ENCODE measurements around the gene ADAMTS3. TPM values are rescaled to one million over a fixed set of nuclear protein-coding genes. Genes with fewer than 3 reads are reported as not detected.

ADAMTS3 gene
- total RNA-seq, 5 donors from 2014 or later (not counting 1 experiment from before 2014, with no cell fraction given): not detected

DNA sequence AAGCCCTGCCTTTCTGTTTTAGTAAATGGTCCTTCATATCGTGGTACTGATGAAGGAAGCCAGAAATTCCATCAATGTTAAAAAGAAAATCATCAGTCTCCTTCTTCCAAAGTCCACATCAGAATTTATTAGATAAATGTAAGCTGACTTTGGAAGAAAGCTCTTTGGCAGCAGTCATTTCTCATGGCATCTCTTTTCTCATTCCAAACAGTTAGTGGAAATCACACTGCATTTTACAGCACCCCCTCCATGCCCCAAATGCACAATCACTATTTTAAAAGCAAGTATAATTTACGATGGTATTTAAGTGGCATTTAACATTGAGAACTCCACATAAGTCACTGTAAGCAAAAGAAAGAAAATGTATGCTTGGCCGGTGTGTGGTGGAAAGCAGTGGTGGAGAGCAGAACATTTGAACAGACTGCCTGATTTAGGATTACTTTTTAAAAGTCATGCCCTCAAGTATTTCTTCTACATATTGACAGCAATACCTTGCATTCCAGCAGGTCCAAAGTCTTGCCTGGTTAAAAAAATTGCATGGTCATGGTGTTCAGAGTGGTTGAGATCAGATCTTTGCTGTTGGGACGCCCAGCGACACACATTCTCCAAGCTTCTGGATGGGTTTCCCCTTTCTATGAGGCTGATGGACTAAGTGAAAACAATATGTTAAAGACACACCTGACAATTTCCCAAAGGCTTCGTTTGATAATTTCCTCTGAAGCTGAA lies 248.6 kb downstream of the ADAMTS3 start:
- Mint-ChIP-seq H3K36me3 (no peaks in the 10 kb centered on the region), H3K27ac (no peak overlapping the region), H3K27me3 (peaks cover 2 to 12% of the 10 kb centered on the region in 2 donors), H3K4me3 (no peak overlapping the region), H3K9me3 (no peaks in the 10 kb centered on the region), H3K4me1 (peaks cover 0 to 13% (median 6%) of the 10 kb centered on the region in 3 donors)
- Histone ChIP-seq H3K9me3 (no peaks in the 10 kb centered on the region), H3K27ac (ENCODE audit: low read length) (no peak overlapping the region), H3K4me3 (ENCODE audit: control insufficient read depth in 1 of 2, extremely low read depth in 1 of 2, low read length in 1 of 2) (no peak overlapping the region), H3K36me3 (ENCODE audit: control insufficient read depth in 2 of 2, extremely low read depth in 1 of 2, insufficient read depth in 1 of 2, low read length in 1 of 2) (no peaks in the 10 kb centered on the region), H3K4me1 (ENCODE audit: control insufficient read depth in 1 of 2, extremely low read depth in 1 of 2, insufficient read depth in 2 of 2, low read length in 2 of 2) (peaks cover 0 to 6% of the 10 kb centered on the region in 2 experiments), H3K27me3 (replicated peaks in 1 of 2; ENCODE audit: control insufficient read depth in 2 of 2, extremely low read depth in 1 of 2, insufficient read depth in 2 of 2, low read length in 1 of 2) (no peaks in the 10 kb centered on the region)
- POLR2A ChIA-PET: interaction anchor here in 1 of 2 donors (0.6 kb wide), 1 partner anchor 16 kb away, joined by 3 read pairs; no protein-coding TSS in a partner anchor
- DNase-seq (no peak), ATAC-seq (replicated peaks in 1 of 4) (no peak)
- no CpG with 5 or more reads among the region's 6 CpGs for WGBS (ENCODE audit: insufficient coverage)
- CTCF ChIA-PET: no interaction called here

DNA sequence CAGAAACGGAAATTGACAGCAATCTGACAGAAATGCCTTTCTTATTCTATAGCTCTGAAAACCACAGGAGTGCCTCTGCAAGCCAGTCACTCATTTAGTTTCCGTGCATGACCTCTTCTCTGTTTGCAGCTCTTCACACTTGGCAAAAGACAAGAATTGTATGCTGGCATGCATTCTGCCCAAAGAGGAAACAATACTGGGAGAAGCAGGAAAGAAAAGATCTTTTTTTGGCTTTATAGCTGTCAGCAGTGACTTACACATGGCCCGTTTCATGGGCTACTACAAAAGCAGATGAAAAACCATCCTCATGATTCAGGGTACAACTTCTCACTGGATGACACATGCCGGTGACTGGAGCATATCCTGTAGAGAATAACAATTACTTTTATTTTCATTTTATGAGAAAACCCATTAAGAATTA lies 249.4 kb downstream of the ADAMTS3 start:
- H3K9me3 Mint-ChIP-seq: no peaks in the 10 kb centered on the region
- no peak overlapping the region for H3K27ac Mint-ChIP-seq
- ChIA-PET CTCF (no interaction called here), POLR2A (interaction anchor here in 1 of 2 donors (0.6 kb wide), 1 partner anchor 17 kb away, joined by 3 read pairs; no protein-coding TSS in a partner anchor)
- H3K27me3 Mint-ChIP-seq: peaks cover 2 to 12% of the 10 kb centered on the region in 2 donors
- Histone ChIP-seq H3K36me3 (ENCODE audit: control insufficient read depth in 2 of 2, extremely low read depth in 1 of 2, insufficient read depth in 1 of 2, low read length in 1 of 2) (no peaks in the 10 kb centered on the region), H3K4me3 (ENCODE audit: control insufficient read depth in 1 of 2, extremely low read depth in 1 of 2, low read length in 1 of 2) (no peak overlapping the region), H3K4me1 (ENCODE audit: control insufficient read depth in 1 of 2, extremely low read depth in 1 of 2, insufficient read depth in 2 of 2, low read length in 2 of 2) (peaks cover 0 to 6% of the 10 kb centered on the region in 2 experiments), H3K9me3 (no peaks in the 10 kb centered on the region), H3K27ac (ENCODE audit: low read length) (no peak overlapping the region), H3K27me3 (replicated peaks in 1 of 2; ENCODE audit: control insufficient read depth in 2 of 2, extremely low read depth in 1 of 2, insufficient read depth in 2 of 2, low read length in 1 of 2) (no peaks in the 10 kb centered on the region)
- peaks cover 0 to 13% (median 6%) of the 10 kb centered on the region in 3 donors for H3K4me1 Mint-ChIP-seq
- ATAC-seq (replicated peaks in 1 of 4) (no peak), DNase-seq (no peak)
- no peaks in the 10 kb centered on the region for H3K36me3 Mint-ChIP-seq
- H3K4me3 Mint-ChIP-seq: no peak overlapping the region
- WGBS (ENCODE audit: insufficient coverage): 0% methylated on average over 1 of the region's 4 CpGs

DNA sequence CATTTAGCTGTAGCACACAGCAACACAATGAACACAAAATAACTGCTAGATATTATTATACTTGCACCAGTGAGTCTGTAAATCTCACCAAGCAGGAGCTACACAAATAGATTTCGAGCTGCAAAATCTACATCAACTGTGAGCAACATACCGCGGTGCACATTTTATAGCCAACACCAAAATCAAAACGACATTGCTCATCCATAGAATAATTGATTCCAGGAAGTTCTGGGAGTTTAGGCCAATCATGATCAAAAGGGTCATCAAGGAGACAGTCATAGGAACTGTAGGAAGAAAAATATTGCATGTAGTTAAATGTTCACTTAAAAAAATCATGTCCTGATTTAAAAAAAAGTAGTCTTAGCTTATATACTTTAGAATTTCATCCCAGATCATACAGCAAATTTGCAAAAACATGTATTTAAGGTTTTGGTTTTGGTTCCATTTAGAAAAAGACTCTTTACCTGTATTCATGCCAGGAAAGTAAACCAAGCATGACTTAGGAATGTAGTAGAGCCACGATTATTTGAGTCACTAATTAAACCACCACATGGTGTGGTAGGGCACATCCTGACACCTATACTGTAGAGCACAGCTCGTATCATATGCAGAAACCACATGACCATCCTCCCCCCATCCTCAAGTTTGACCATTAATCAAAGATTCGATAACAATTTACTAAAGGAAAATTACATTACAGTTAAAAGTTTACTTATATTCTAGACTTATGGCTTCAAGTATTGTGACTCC lies 250.4 kb downstream of the ADAMTS3 start:
- ATAC-seq (replicated peaks in 1 of 4): no peak
- CTCF ChIA-PET: no interaction called here

DNA sequence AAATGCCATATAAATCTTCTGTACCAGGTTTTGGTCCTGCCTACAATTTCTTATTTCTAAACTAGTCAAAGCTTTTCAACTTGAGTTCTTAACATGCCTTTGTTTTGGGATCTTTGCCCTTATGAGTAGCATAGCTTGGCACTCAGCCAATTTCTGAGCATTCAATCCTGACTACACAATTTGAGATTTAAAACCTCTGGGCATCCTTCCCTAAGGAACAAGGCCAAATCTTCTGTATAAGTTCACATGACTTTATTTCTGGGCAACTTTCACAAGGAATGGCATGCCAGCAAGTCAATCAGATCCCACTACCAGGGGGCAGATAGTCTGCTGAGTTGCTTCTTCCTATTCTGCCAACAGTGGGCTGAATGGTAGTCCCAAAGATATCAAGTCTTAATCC lies 254.2 kb downstream of the ADAMTS3 start:
- Histone ChIP-seq H3K27ac (ENCODE audit: low read length) (no peak overlapping the region), H3K4me1 (ENCODE audit: control insufficient read depth in 1 of 2, extremely low read depth in 1 of 2, insufficient read depth in 2 of 2, low read length in 2 of 2) (peaks cover 0 to 6% of the 10 kb centered on the region in 2 experiments), H3K4me3 (ENCODE audit: control insufficient read depth in 1 of 2, extremely low read depth in 1 of 2, low read length in 1 of 2) (no peak overlapping the region), H3K9me3 (no peaks in the 10 kb centered on the region), H3K27me3 (replicated peaks in 1 of 2; ENCODE audit: control insufficient read depth in 2 of 2, extremely low read depth in 1 of 2, insufficient read depth in 2 of 2, low read length in 1 of 2) (no peaks in the 10 kb centered on the region), H3K36me3 (ENCODE audit: control insufficient read depth in 2 of 2, extremely low read depth in 1 of 2, insufficient read depth in 1 of 2, low read length in 1 of 2) (no peaks in the 10 kb centered on the region)
- Mint-ChIP-seq H3K4me1 (peaks cover 0 to 9% (median 6%) of the 10 kb centered on the region in 3 donors), H3K27ac (no peak overlapping the region), H3K36me3 (no peaks in the 10 kb centered on the region), H3K9me3 (no peaks in the 10 kb centered on the region), H3K4me3 (no peak overlapping the region), H3K27me3 (peaks cover 0 to 3% of the 10 kb centered on the region in 2 donors)
- DNase-seq: no peak
- ChIA-PET POLR2A (no interaction called here), CTCF (interaction anchor here in 1 of 2 donors (1.0 kb wide), 1 partner anchor 13 kb away, joined by 3 read pairs; no protein-coding TSS in a partner anchor)
- ATAC-seq (replicated peaks in 1 of 4): no peak

More for the DNA sequence above, 250.4 kb downstream of the ADAMTS3 start:
- no peak overlapping the region for H3K4me3 Mint-ChIP-seq
- no peaks in the 10 kb centered on the region for H3K27me3 ChIP-seq (replicated peaks in 1 of 2; ENCODE audit: control insufficient read depth in 2 of 2, extremely low read depth in 1 of 2, insufficient read depth in 2 of 2, low read length in 1 of 2)
- no peaks in the 10 kb centered on the region for H3K36me3 Mint-ChIP-seq
- DNase-seq: no peak
- H3K27ac Mint-ChIP-seq: no peak overlapping the region
- H3K36me3 ChIP-seq (ENCODE audit: control insufficient read depth in 2 of 2, extremely low read depth in 1 of 2, insufficient read depth in 1 of 2, low read length in 1 of 2): no peaks in the 10 kb centered on the region
- H3K4me1 ChIP-seq (ENCODE audit: control insufficient read depth in 1 of 2, extremely low read depth in 1 of 2, insufficient read depth in 2 of 2, low read length in 2 of 2): peaks cover 0 to 6% of the 10 kb centered on the region in 2 experiments
- H3K9me3 Mint-ChIP-seq: no peaks in the 10 kb centered on the region
- no peaks in the 10 kb centered on the region for H3K9me3 ChIP-seq
- no peak overlapping the region for H3K4me3 ChIP-seq (ENCODE audit: control insufficient read depth in 1 of 2, extremely low read depth in 1 of 2, low read length in 1 of 2)
- no peak overlapping the region for H3K27ac ChIP-seq (ENCODE audit: low read length)
- POLR2A ChIA-PET: interaction anchor here in 1 of 2 donors (0.6 kb wide), 1 partner anchor 13 kb away, joined by 3 read pairs; no protein-coding TSS in a partner anchor
- WGBS (ENCODE audit: insufficient coverage): 33% methylated on average over 1 of the region's 7 CpGs
- H3K4me1 Mint-ChIP-seq: peaks cover 0 to 13% (median 6%) of the 10 kb centered on the region in 3 donors
- peaks cover 2 to 12% of the 10 kb centered on the region in 2 donors for H3K27me3 Mint-ChIP-seq

DNA sequence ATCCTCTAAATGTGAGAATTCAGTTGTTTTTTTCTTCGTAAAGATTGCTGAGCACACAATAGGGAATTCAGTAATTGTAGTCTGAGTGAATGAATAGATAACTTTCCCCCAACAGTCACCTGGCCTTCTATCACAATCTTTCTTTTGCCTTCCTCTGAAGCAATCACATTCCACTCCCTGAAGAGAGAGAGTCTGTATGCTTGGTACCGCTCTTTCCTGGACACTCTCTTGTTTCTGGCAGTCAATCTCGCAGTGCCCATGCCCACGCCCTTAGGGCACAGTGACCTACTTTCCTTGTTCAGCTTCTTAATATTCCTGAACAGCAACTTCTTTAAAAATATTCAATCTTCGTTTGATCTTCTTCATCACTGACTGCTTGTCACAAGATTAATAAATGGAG lies 255.9 kb downstream of the ADAMTS3 start:
- Histone ChIP-seq H3K4me1 (ENCODE audit: control insufficient read depth in 1 of 2, extremely low read depth in 1 of 2, insufficient read depth in 2 of 2, low read length in 2 of 2) (no peaks in the 10 kb centered on the region), H3K9me3 (no peaks in the 10 kb centered on the region), H3K4me3 (ENCODE audit: control insufficient read depth in 1 of 2, extremely low read depth in 1 of 2, low read length in 1 of 2) (no peak overlapping the region), H3K27me3 (replicated peaks in 1 of 2; ENCODE audit: control insufficient read depth in 2 of 2, extremely low read depth in 1 of 2, insufficient read depth in 2 of 2, low read length in 1 of 2) (no peaks in the 10 kb centered on the region), H3K36me3 (ENCODE audit: control insufficient read depth in 2 of 2, extremely low read depth in 1 of 2, insufficient read depth in 1 of 2, low read length in 1 of 2) (no peaks in the 10 kb centered on the region), H3K27ac (ENCODE audit: low read length) (no peak overlapping the region)
- ATAC-seq (replicated peaks in 1 of 4) (no peak), DNase-seq (no peak)
- Mint-ChIP-seq H3K27ac (no peak overlapping the region), H3K9me3 (no peaks in the 10 kb centered on the region), H3K4me3 (no peak overlapping the region), H3K36me3 (no peaks in the 10 kb centered on the region), H3K4me1 (no peaks in the 10 kb centered on the region), H3K27me3 (peaks cover 2 to 3% of the 10 kb centered on the region in 2 donors)
- ChIA-PET POLR2A (no interaction called here), CTCF (interaction anchor here in 1 of 2 donors (1.1 kb wide), 1 partner anchor 9 kb away, joined by 3 read pairs; no protein-coding TSS in a partner anchor)
- WGBS (ENCODE audit: insufficient coverage): 100% methylated on average over 1 of the region's 5 CpGs

DNA sequence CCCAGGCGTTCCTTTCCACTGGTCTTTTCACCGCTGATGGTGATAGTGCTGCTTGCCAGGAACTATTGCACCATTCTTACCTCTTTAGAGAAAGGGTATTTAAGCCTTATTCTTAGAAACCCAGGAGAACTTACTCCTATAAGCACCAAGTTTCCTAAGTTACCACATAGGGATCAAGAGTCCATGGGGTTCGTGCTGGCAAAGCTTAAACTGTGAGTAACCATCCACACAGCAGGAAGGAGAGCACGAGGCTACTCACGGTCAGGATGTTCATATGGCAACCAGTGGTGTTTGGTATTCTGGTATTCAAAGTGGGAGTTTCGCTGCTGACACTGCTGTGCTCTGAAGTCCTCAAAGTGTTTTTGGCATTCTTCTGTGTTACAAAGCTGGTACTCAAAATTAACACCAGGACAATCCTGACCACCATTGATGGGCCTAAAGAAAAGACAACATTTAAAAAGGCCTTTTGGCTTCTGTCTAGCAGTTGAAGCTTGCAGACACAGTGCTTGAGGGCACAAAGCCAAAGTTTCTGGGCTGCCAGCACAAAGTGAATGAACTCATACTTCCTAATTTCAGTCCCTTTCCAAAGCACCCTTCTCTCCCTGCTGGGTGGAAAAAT lies 256.9 kb downstream of the ADAMTS3 start:
- no peak overlapping the region for H3K27ac ChIP-seq (ENCODE audit: low read length)
- H3K4me3 Mint-ChIP-seq: no peak overlapping the region
- no peaks in the 10 kb centered on the region for H3K9me3 Mint-ChIP-seq
- H3K4me3 ChIP-seq (ENCODE audit: control insufficient read depth in 1 of 2, extremely low read depth in 1 of 2, low read length in 1 of 2): no peak overlapping the region
- 60% methylated on average over 1 of the region's 6 CpGs for WGBS (ENCODE audit: insufficient coverage)
- DNase-seq (no peak), ATAC-seq (replicated peaks in 1 of 4) (no peak)
- no peaks in the 10 kb centered on the region for H3K9me3 ChIP-seq
- H3K36me3 Mint-ChIP-seq: no peaks in the 10 kb centered on the region
- ChIA-PET CTCF (interaction anchor here in 1 of 2 donors (0.7 to 1.1 kb wide), 3 partner anchors 8 to 14 kb away, joined by 3 to 5 read pairs (median 3); no protein-coding TSS in a partner anchor), POLR2A (no interaction called here)
- H3K4me1 Mint-ChIP-seq: no peaks in the 10 kb centered on the region
- H3K4me1 ChIP-seq (ENCODE audit: control insufficient read depth in 1 of 2, extremely low read depth in 1 of 2, insufficient read depth in 2 of 2, low read length in 2 of 2): no peaks in the 10 kb centered on the region
- peaks cover 2 to 3% of the 10 kb centered on the region in 2 donors for H3K27me3 Mint-ChIP-seq
- no peak overlapping the region for H3K27ac Mint-ChIP-seq
- no peaks in the 10 kb centered on the region for H3K36me3 ChIP-seq (ENCODE audit: control insufficient read depth in 2 of 2, extremely low read depth in 1 of 2, insufficient read depth in 1 of 2, low read length in 1 of 2)
- no peaks in the 10 kb centered on the region for H3K27me3 ChIP-seq (replicated peaks in 1 of 2; ENCODE audit: control insufficient read depth in 2 of 2, extremely low read depth in 1 of 2, insufficient read depth in 2 of 2, low read length in 1 of 2)

Data from T-cell (primary cell).